ENCODE data around the gene RANBP3.
"Not testable (repeated sequence)": the region's sequence is repeated elsewhere in the genome, so short reads cannot be mapped to it uniquely, and the experiment has no call there.

RANBP3 gene

GRCh38 chr19:5977785-5978605 is at the start of gene RANBP3:
Gene RANBP3 (minus strand): TSS chr19:5978140. CDS start chr19:5978082, 58 bp downstream.
- peak; percentile 100 for DNase-seq (ENCODE audit: low spot score)

GRCh38 chr19:6026390-6027227 is 48.7 kb upstream of the RANBP3 start:
- no peak for DNase-seq (ENCODE audit: low spot score)

GRCh38 chr19:6024756-6025155 is 46.8 kb upstream of the RANBP3 start:
- not testable (repeated sequence) for DNase-seq (ENCODE audit: low spot score)

- no peak for DNase-seq (ENCODE audit: low spot score)
Measured at GRCh38 chr19:6023936-6024335, 46.0 kb upstream of the RANBP3 start.

GRCh38 chr19:6023085-6023682 is 45.2 kb upstream of the RANBP3 start:
- peak; percentile 50 for DNase-seq (ENCODE audit: low spot score)

- no peak for DNase-seq (ENCODE audit: low spot score)
Measured at GRCh38 chr19:6022570-6023064, 44.7 kb upstream of the RANBP3 start.

GRCh38 chr19:6021878-6022569 is 44.1 kb upstream of the RANBP3 start:
- peak; percentile 77 for DNase-seq (ENCODE audit: low spot score)

- no peak for DNase-seq (ENCODE audit: low spot score)
Measured at GRCh38 chr19:6020972-6021805, 43.2 kb upstream of the RANBP3 start.

DNA sequence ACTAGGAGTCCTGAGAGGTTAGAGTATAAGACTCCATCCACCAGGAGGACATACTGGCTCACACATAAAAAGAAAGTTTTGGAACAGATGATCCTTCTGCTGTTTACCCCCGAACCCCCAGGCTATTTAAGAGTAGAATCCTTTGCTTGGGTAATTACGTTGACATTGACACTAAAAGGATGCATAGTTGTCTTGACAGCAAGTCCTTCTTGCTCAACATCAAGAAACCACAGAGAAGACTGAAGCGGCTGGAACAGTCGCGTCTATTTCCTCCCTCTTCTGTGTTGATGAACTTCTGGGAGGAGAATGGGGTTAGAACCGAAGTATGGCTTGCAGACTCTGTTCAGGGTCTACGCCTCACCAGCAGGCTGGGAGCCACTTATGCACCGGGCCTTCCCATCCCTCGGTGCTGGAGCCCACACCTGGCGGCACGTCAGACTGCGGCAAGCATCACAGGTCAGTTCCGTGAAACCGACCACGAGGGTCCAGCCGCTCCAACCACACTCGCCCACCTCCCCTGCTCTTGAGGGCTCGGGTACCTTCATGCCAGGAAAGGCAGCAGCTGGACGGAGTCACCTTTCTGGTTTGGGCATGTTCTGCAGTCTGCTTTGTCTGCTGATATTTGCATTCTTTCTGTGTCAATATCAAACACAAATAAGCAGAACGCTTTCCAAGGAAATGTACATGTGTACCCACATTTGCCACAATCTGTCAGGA is 42.4 kb upstream of the RANBP3 start:
- no peak for DNase-seq (ENCODE audit: low spot score)

DNA sequence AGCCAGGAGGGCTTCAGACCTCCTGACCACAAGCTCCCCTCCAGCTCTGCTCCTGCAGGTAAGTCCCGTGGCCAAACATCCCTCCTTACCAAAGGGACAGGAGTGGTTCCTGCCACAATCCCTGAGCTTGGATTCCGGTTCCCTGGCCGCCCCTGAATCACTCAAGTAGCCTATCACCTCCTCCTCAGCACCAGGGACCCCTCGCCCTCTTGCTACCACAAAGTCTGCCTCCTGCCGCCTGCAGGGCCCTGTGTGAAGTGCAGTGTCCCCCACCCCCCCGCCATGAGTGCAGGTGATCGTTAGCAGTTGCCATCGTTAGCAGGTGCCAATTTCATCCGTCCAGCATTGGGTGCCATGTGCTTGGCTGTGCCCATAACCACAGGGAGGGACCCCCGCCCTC is 40.8 kb upstream of the RANBP3 start:
- no peak for DNase-seq (ENCODE audit: low spot score)

GRCh38 chr19:6017576-6017975 is 39.6 kb upstream of the RANBP3 start:
- no peak for DNase-seq (ENCODE audit: low spot score)

- DNase-seq (ENCODE audit: low spot score): no peak
Measured at GRCh38 chr19:6015841-6016545, 38.1 kb upstream of the RANBP3 start.

DNA sequence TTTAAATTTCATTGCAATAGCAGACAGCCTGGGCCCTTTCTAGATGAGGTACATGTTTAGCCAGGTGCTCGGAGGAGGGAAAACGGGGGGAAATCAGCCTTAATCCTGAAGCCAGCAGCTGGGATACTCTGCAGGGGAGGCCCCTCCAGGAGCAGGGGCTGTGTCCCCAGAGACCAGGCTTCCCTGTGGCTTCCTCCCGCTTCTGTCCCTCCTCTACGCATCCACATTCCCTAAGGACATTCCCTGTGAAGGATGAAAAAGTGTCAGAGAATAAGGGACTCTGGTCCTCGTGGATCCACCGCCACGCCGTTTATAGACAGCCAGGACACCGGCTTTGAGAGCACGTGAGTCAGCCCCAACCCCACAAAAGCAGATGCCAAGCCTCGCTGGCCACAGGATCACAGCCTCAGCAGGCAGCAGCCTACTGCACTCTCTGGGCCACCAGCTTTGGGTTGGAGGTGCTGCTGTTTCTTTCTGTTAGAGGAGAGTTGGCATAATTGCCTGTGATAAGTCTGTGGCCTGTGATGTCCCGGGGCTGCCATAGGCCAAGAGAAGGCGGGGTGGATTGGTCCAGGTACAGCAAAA is 36.7 kb upstream of the RANBP3 start:
- DNase-seq (ENCODE audit: low spot score): no peak

DNA sequence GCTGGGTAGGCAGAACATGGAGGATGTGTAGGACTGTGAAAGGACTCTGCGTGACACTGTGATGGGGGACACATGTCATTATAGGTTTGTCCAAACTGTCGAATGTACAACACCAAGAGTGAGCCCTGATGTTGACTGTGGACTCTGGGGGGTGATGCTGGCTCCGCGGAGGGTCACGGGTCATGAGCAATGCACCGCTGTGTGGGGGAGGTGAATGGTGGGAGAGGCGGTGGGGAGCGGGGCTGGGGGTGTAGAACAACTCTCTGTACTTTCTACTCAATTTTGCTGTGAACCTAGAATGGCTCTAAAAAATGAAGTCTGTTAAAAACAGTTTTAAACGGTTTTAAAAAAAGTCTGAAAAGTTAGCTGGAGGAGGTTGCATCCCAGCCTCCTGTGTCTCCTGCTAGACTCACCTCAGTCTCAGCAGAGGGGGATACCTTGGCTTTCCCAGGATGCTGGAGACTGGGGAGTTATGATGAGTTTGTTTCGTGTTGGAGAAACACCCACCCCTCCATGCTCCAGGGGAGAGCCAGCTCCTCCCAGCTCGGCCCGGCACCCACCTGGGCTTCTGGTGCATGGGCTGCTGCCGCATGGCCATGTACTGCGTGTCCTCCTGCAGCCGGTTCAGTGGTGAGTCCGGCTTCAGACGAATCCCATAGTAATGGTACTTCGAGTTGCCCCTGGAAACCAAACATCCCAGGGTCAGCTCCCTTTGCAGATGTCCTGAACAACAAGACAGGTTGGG is 34.7 kb upstream of the RANBP3 start:
- no peak for DNase-seq (ENCODE audit: low spot score)

GRCh38 chr19:6011794-6012193 is 33.9 kb upstream of the RANBP3 start:
- DNase-seq (ENCODE audit: low spot score): no peak

GRCh38 chr19:6011206-6011605 is 33.3 kb upstream of the RANBP3 start:
- no peak for DNase-seq (ENCODE audit: low spot score)

- no peak for DNase-seq (ENCODE audit: low spot score)
Measured at GRCh38 chr19:6010107-6010506, 32.2 kb upstream of the RANBP3 start.

GRCh38 chr19:6007866-6008265 is 29.9 kb upstream of the RANBP3 start:
- DNase-seq (ENCODE audit: low spot score): no peak

DNA sequence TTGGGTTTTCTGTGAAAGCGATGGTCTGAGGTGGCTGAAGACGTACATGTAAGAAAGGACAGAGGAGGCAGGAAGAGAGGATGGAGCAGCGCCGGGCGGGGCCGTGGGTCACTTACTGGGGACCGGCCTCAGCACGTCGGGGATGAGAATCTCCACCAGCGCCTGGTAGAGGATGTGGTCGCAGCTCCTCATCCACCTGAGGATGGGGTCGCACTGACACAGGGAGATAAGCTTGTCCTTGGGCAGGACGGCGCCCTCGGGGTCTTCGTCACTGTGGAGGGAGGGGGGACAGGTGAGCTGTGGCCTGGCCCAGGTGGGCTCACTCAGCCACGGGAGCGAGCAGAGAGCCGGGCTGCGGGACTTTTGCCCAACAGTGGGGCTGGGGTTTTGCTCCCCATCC is 29.0 kb upstream of the RANBP3 start:
- no peak for DNase-seq (ENCODE audit: low spot score)

All from AG20443 (cell line).